ENCODE measurements around the gene RADIL.

DNA sequence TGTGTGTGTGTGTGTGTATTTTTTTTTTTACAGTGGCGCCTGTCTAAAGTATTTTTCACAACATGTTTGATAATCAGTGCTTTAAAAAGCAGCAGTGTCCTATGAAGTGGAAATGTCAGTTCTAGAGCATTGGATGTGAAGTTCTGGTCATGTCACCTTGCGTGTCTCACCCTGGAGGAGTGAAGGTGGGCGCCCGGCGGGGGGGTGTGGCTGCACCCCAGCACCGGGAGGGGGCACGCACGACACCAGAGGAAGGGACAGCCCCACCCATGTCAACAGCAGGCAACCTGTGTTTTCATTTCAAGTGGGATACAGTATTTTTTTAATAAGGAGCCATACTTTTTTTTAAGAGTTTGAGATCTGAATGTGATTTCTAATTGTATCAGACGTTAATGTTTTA, 112.6 kb downstream of the RADIL start:
- TF ChIP-seq, protein P1, sequence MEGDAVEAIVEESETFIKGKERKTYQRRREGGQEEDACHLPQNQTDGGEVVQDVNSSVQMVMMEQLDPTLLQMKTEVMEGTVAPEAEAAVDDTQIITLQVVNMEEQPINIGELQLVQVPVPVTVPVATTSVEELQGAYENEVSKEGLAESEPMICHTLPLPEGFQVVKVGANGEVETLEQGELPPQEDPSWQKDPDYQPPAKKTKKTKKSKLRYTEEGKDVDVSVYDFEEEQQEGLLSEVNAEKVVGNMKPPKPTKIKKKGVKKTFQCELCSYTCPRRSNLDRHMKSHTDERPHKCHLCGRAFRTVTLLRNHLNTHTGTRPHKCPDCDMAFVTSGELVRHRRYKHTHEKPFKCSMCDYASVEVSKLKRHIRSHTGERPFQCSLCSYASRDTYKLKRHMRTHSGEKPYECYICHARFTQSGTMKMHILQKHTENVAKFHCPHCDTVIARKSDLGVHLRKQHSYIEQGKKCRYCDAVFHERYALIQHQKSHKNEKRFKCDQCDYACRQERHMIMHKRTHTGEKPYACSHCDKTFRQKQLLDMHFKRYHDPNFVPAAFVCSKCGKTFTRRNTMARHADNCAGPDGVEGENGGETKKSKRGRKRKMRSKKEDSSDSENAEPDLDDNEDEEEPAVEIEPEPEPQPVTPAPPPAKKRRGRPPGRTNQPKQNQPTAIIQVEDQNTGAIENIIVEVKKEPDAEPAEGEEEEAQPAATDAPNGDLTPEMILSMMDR (IDR thresholded peaks at IDR 0.05; ENCODE audit: low read depth, low read length, poor library complexity, severe bottlenecking): no peak
- TF ChIP-seq EZH2phosphoT487 (IDR thresholded peaks at IDR 0.05; ENCODE audit: borderline replicate concordance, low read length): no peak
